Measurements from ENCODE around the gene FCHSD1. TPM values are rescaled to one million over a fixed set of nuclear protein-coding genes. Genes with fewer than 3 reads are reported as not detected.

Gene FCHSD1
- total and polyA plus RNA-seq, 10 of the 15 experiments (the other 5 are each of a cell fraction or from before 2014, with no cell fraction given): 0.97 to 22.8 (median 10.7) TPM

DNA sequence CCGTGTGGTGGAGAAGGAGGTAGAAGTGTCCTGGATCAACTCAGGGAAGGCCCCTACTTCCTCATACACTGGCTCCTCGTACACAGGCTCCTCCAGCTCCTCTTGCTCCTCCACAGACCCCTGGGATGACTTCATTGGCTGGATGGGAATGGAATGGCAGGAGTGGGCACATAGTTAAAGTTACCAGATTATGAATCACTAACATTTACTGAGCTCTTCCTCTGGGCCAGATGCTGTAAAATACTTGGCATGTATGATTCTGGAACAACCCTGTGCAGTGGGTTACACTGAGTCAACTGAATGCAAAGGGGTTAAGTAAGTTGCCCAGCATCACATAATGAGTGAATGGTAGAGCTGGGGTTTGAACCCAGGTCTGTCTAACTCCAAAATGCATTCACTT, 3.1 kb upstream of the FCHSD1 start:
- ChIA-PET POLR2A (no interaction called here), SMC1A (ENCODE audit: uncharacterized antibody, unreplicated experiment) (no interaction called here), CTCF (interaction anchor here (0.7 to 1.5 kb wide), 3 partner anchors 10 to 353 kb away, joined by 3 to 7 read pairs (median 3); no protein-coding TSS in a partner anchor), RAD21 (ENCODE audit: unreplicated experiment) (interaction anchor here (0.5 kb wide), 1 partner anchor 613 kb away, joined by 3 read pairs; no protein-coding TSS in a partner anchor)
- H4K20me1 ChIP-seq (ENCODE audit: control insufficient read depth, insufficient read depth): no peaks in the 10 kb centered on the region
- H3K4me2 ChIP-seq (ENCODE audit: control insufficient read depth, insufficient read depth): no peak overlapping the region
- no peak overlapping the region for H3K9ac ChIP-seq (ENCODE audit: control insufficient read depth, insufficient read depth, low read length)
- no peak overlapping the region for H2AFZ ChIP-seq (ENCODE audit: control insufficient read depth, low read depth, low read length)
- FAIRE-seq (no peak), DNase-seq (ENCODE audit: low read depth, low spot score) (no peak), ATAC-seq (no peak)
- no peaks in the 10 kb centered on the region for H3K27me3 ChIP-seq (replicated peaks in 1 of 2; ENCODE audit: control insufficient read depth in 2 of 2, insufficient read depth in 2 of 2, low read length in 1 of 2)
- H3K4me3 ChIP-seq: no peak overlapping the region
- no TSS peak for BruUV-seq (replicated peaks)
- 0% methylated on average over 2 of the region's 2 CpGs for WGBS (ENCODE audit: insufficient coverage, insufficient replicate concordance, low lambda C conversion rate, missing lambda C conversion rate)
- H3K36me3 ChIP-seq (ENCODE audit: control insufficient read depth in 2 of 2, insufficient read depth in 2 of 2, low read length in 1 of 2): no peaks in the 10 kb centered on the region
- H3K9me3 ChIP-seq (replicated peaks; ENCODE audit: control insufficient read depth, insufficient read depth, low read length): no peaks in the 10 kb centered on the region
- peaks cover 8% of the 10 kb centered on the region for H3K4me1 ChIP-seq (ENCODE audit: control insufficient read depth, insufficient read depth, low read length)
- TF ChIP-seq CHD4 (IDR thresholded peaks at IDR 0.05): no peak
- TF ChIP-seq RCOR1 (conservative IDR thresholded peaks at IDR 0.05; ENCODE audit: low read depth, low read length): no peak
- TF ChIP-seq IKZF2 (IDR thresholded peaks at IDR 0.05): no peak
- TF ChIP-seq SIX5 (IDR thresholded peaks at IDR 0.05; ENCODE audit: low read depth, low read length, severe bottlenecking): no peak
- no peak for TF ChIP-seq PAX5 (IDR thresholded peaks at IDR 0.05; ENCODE audit: borderline replicate concordance, low read depth, low read length)
- TF ChIP-seq NFYB (IDR thresholded peaks at IDR 0.05; ENCODE audit: insufficient read depth, low read depth, low read length): no peak
- TF ChIP-seq ZNF24 (IDR thresholded peaks at IDR 0.05): no peak
- TF ChIP-seq, protein P1, sequence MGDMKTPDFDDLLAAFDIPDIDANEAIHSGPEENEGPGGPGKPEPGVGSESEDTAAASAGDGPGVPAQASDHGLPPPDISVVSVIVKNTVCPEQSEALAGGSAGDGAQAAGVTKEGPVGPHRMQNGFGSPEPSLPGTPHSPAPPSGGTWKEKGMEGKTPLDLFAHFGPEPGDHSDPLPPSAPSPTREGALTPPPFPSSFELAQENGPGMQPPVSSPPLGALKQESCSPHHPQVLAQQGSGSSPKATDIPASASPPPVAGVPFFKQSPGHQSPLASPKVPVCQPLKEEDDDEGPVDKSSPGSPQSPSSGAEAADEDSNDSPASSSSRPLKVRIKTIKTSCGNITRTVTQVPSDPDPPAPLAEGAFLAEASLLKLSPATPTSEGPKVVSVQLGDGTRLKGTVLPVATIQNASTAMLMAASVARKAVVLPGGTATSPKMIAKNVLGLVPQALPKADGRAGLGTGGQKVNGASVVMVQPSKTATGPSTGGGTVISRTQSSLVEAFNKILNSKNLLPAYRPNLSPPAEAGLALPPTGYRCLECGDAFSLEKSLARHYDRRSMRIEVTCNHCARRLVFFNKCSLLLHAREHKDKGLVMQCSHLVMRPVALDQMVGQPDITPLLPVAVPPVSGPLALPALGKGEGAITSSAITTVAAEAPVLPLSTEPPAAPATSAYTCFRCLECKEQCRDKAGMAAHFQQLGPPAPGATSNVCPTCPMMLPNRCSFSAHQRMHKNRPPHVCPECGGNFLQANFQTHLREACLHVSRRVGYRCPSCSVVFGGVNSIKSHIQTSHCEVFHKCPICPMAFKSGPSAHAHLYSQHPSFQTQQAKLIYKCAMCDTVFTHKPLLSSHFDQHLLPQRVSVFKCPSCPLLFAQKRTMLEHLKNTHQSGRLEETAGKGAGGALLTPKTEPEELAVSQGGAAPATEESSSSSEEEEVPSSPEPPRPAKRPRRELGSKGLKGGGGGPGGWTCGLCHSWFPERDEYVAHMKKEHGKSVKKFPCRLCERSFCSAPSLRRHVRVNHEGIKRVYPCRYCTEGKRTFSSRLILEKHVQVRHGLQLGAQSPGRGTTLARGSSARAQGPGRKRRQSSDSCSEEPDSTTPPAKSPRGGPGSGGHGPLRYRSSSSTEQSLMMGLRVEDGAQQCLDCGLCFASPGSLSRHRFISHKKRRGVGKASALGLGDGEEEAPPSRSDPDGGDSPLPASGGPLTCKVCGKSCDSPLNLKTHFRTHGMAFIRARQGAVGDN (IDR thresholded peaks at IDR 0.05): no peak
- no peak for TF ChIP-seq SUZ12 (IDR thresholded peaks at IDR 0.05; ENCODE audit: unreplicated experiment)
- TF ChIP-seq, protein P2, sequence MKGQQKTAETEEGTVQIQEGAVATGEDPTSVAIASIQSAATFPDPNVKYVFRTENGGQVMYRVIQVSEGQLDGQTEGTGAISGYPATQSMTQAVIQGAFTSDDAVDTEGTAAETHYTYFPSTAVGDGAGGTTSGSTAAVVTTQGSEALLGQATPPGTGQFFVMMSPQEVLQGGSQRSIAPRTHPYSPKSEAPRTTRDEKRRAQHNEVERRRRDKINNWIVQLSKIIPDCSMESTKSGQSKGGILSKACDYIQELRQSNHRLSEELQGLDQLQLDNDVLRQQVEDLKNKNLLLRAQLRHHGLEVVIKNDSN (IDR thresholded peaks at IDR 0.05; ENCODE audit: borderline replicate concordance, extremely low read length, insufficient read depth, low read depth, low read length): no peak
- TF ChIP-seq NR2F1 (conservative IDR thresholded peaks at IDR 0.05): no peak
- no peak for TF ChIP-seq ZNF384 (IDR thresholded peaks at IDR 0.05; ENCODE audit: borderline replicate concordance, low read depth, low read length)
- TF ChIP-seq PML (IDR thresholded peaks at IDR 0.05; ENCODE audit: low read length): no peak
- TF ChIP-seq SRF (IDR thresholded peaks at IDR 0.05; ENCODE audit: low read depth in 2 of 2, low read length in 2 of 2): no peak
- intact Hi-C loops (cut with micrococcal nuclease; ENCODE audit: unreplicated experiment): no loop called here
- in situ Hi-C loops (cut with MboI): no loop called here
- H3K27ac ChIP-seq (ENCODE audit: control insufficient read depth, insufficient read depth): no peak overlapping the region
- no peaks in the 10 kb centered on the region for H3K79me2 ChIP-seq (ENCODE audit: control insufficient read depth, insufficient read depth, low read length)
